GM12878 (cell line): Measurements from ENCODE around the gene ZNF629.

Experiments used
- CTCF ChIP-seq, 3 experiments: IDR thresholded peaks in 2 of 3; conservative IDR thresholded peaks in 1 of 3; 2 replicates each; pipeline ENCODE4 v1.5.1; 2011; ENCODE audit warnings: low read depth in 3 of 3, low read length in 3 of 3, mild to moderate bottlenecking in 3 of 3, control low read depth in 2 of 3, moderate library complexity in 2 of 3, inconsistent platforms in 1 of 3, mixed read lengths in 1 of 3; ENCODE audit not compliant: control insufficient read depth in 2 of 3, insufficient read depth in 1 of 3; ENCODE audit errors: extremely low read depth in 1 of 3
- ETV6 ChIP-seq, 2 experiments: fragments of 450-650 bp in 1 of 2; IDR thresholded peaks in 1 of 2; conservative IDR thresholded peaks in 1 of 2; 2 replicates each; pipeline ENCODE4 v1.6.1; 2014; ENCODE audit warnings: antibody characterized with exemption in 1 of 2, borderline replicate concordance in 1 of 2, low read depth in 1 of 2, mild to moderate bottlenecking in 1 of 2, moderate library complexity in 1 of 2
- MYC ChIP-seq: IDR thresholded peaks from 2 replicates; pipeline ENCODE4 v1.6.1; 2011; ENCODE audit warnings: mild to moderate bottlenecking, low read length, moderate library complexity, inconsistent platforms; ENCODE audit not compliant: insufficient read depth, insufficient replicate concordance, insufficient read length, severe bottlenecking
- SUZ12 ChIP-seq: fragments of 200-600 bp; sonication (generic); IDR thresholded peaks from one replicate; pipeline ENCODE4 v1.6.1; 2018; ENCODE audit warnings: antibody characterized with exemption, mild to moderate bottlenecking; ENCODE audit not compliant: unreplicated experiment

- no peak for TF ChIP-seq CTCF (IDR thresholded peaks at IDR 0.05 in 2 of 3, conservative IDR thresholded peaks at IDR 0.05 in 1 of 3; ENCODE audit: control insufficient read depth in 2 of 3, extremely low read depth in 1 of 3, insufficient read depth in 1 of 3, low read depth in 3 of 3, low read length in 3 of 3)
- no peak for TF ChIP-seq MYC
- no peak for TF ChIP-seq SUZ12
- TF ChIP-seq ETV6 (conservative IDR thresholded peaks at IDR 0.05 in 1 of 2, IDR thresholded peaks at IDR 0.05 in 1 of 2; ENCODE audit: borderline replicate concordance in 1 of 2, low read depth in 1 of 2): no peak
Measured at GRCh38 chr16:30813821-30814189, 26.8 kb upstream of the ZNF629 start.
